NCI-H187 (cell line): ENCODE measurements around the gene DLG2.
A peak's percentile ranks its signal among the peaks of the same experiment; 100 is the strongest.
"Not testable (repeated sequence)": the region's sequence is repeated elsewhere in the genome, so short reads cannot be mapped to it uniquely, and the experiment has no call there.

Experiments
- DNase-seq, 2 experiments: peaks; one replicate each; lab custom pipeline; 2025; lab: John Stamatoyannopoulos, UW

The DLG2 gene

GRCh38 chr11:85643191-85643614 is 16.1 kb upstream of the DLG2 start:
- DNase-seq: no peak

- DNase-seq: no peak
These were observed 7.6 kb upstream of the DLG2 start for GRCh38 chr11:85634747-85635146.

DNA sequence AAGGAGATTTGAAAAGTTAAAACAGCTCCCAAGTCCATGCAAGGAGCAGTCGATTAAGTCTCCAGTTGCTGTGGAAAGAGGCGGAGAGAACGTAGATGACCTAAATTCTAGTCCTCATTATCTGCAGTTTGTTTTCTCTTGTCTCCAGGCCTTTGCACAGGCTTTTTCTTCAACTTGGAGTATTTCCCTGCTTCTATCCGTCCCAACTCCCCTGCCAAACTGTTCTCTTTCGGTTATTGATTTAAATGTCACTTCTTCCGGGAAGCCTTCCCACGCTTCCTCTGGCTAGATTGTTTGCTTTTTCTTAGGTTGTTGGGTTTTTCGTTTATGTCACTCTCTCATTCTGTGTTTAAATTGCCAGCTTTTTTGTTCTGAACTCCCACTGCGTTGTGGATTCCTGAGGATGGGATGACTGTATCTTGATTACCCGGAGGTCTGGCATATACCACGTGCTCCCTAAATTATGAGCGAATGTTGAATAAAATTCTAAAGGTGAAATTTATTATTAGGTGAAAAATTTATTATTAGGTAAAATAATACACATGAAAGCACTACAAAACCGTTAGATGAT is 1.7 kb upstream of the DLG2 start:
- DNase-seq: no peak

DNA sequence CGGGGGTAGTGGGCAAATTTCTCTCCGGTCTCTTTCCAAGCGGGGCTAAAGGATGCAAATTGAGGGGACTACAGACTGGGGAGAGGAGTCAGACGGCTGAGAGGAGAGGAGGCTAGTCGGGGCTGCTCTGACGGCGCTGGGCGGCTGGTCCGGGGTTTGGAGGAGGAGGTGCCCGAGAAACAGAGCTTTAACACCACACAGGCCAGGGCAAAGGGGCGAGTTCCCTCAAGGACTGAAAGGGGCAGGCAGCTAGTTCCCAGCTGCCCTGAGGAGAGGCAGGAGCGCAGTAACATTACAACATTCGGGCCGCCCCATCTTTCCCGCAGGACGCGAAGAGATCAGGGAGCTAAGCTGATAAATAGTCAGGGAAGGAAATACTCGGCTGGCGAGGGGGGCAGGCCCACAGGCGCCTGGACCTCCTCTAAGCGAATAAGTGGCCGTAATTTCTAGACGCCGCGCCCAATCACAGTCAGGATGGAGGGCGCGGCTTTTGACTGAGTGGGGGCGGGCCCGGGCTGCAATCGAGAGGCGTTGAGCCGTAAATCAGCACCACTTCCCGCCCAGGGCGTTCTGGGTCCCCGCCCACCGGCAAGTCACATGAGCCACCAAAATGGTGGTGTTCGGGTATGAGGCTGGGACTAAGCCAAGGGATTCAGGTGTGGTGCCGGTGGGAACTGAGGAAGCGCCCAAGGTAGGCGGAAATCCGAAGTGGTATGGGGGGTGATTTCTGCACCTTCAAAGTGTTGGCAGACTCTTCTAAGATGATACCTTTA is 1.0 kb upstream of the DLG2 start, which contains the start of gene TMEM126B:
Gene TMEM126B (plus strand): TSS at position 596 of the 773 bp plus-strand sequence. CDS start 15 bp downstream, at position 611.
- peak; percentile 86 to 98 for DNase-seq

DNA sequence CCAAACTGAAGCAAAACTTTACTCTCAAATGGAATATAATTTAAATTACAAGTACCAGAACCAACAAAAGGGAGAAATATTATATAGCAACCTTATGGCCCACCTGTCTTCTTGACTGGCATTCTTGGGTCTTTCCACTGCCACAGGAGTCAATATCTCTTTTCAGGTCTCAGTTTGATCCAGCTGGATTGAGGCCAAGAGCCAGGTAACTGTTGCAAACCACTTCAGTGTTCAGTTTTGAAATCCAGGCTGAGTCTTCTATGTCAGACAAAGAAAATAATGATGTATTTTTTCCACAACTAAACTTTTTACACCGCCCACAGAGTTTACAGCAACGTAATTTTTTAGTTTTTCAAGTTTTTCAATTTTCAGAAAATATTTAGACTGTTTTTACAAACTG is 648 bp downstream of the DLG2 start:
- no peak for DNase-seq

DNA sequence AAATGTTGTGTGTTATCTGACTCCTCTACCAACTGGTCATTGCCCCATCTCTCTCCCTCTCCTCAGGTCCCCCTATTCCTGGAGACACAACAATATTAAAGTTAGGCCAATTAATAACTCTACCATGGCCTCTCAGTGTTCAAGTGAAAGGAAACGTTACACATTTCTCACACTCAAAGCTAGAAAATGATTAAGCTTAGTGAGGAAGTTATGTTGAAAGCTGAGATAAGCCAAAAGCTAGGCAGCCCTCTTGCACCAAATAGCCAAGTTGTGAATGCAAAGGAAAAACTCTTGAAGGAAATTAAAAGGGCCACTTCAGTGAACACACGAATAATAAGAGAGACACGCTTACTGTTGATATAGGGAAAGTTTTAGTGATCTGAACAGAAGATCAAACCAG is 6.9 kb downstream of the DLG2 start:
- no peak for DNase-seq

DNA sequence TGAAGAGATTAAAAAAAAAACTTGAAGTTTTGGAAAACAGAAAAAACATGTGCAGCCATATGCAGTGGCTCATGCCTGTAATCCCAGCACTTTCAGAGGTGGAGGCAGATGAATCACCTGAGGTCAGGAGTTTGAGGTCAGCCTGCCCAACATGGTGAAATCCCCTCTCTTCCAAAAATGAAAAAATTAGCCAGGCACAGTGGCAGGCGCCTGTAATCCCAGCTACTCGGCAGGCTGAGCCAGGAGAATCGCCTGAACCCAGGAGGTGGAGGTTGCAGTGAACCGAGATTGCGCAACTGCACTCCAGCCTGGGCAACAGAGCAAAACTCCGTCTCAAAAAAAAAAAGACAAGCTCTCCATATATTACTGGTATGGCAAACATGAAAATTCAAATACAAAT is 7.6 kb downstream of the DLG2 start:
- no peak for DNase-seq

- not testable (repeated sequence) for DNase-seq
These were observed 15.5 kb downstream of the DLG2 start for GRCh38 chr11:85611643-85612042.

DNA sequence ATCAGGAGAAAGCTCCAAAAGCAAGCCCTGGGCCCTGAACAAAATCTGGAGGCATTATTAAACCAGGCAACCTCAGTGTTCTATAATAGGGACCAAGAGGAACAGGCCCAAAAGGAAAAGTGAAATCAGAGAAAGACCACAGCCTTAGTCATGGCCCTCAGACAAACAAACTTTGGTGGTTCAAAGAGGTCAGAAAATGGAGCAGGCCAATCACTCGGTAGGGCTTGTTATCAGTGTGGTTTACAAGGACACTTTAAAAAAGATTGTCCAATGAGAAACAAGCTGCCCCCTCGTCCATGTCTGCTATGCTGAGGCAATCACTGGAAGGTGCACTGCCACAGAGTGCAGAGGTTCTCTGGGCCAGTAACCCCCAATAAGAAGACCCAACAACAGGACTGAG is 17.9 kb downstream of the DLG2 start:
- DNase-seq: not testable (repeated sequence)

GRCh38 chr11:85608621-85609020 is 18.5 kb downstream of the DLG2 start:
- not testable (repeated sequence) for DNase-seq

- DNase-seq: not testable (repeated sequence)
These were observed 20.9 kb downstream of the DLG2 start for GRCh38 chr11:85606237-85606636.

DNA sequence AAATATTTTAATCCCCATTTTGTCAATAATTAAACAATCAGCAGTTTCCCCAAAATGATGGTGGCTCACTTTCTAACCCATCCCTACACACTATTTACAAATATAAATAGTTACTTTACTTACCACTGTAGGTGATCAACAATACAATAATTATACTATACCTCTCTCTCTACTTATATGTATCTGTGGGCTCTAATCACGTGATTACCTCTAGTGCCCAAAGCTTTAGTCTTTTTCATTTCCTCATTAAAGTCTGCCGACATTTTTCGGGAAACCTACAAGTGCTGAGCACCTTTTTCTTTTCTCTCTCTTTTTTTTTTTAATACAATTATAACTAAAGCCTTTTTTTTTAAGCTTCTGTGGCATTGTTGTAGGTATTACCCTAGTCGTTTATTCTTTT is 23.9 kb downstream of the DLG2 start:
- DNase-seq: no peak

GRCh38 chr11:85602526-85603213 is 24.5 kb downstream of the DLG2 start:
- DNase-seq: no peak

DNA sequence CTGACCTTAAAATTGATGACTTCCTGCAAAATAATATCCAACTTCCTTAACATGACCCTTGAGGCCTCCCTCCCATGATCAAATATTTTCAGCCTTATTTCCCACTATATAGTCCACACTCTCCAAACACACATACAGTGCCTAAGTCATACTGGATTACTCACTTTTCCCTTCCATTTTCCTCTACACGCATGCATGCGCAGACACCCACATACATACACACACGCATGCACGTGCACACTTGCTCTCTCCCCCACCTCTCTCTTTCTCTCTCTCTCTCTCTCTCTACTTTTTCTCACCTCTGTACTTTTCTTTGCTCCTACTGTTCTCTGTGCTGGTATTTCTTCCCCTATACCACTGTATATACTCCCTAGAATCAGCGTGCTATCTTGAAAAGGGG is 28.1 kb downstream of the DLG2 start:
- no peak for DNase-seq

- DNase-seq: no peak
These were observed 30.3 kb downstream of the DLG2 start for GRCh38 chr11:85596886-85597285.

DNA sequence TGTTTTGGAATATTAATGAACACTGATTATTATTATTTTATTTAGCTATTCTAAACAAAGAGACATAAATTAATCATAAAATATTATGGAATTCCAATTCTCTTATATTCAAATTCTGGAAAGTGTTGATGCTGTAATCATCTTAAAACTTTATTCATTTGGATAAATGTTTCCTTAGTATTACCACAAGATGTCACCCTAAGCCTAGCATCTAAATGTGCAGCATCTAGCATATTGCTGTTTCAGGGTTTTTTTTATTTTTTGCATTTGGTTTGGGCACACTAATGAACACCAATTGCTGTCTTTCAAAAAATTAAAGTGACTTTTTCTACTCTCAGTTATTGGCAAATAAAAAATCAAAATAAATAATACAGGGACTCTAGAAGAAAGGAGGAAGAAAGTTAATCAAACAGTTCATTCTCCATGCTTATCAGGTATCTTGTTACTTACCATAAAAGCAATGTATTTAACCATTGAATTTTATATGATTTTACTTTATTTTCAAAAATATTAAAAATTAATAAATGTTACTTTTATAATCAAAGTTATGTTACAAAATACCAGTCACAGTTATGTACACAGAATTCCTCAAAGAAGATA is 31.8 kb downstream of the DLG2 start:
- no peak for DNase-seq

DNA sequence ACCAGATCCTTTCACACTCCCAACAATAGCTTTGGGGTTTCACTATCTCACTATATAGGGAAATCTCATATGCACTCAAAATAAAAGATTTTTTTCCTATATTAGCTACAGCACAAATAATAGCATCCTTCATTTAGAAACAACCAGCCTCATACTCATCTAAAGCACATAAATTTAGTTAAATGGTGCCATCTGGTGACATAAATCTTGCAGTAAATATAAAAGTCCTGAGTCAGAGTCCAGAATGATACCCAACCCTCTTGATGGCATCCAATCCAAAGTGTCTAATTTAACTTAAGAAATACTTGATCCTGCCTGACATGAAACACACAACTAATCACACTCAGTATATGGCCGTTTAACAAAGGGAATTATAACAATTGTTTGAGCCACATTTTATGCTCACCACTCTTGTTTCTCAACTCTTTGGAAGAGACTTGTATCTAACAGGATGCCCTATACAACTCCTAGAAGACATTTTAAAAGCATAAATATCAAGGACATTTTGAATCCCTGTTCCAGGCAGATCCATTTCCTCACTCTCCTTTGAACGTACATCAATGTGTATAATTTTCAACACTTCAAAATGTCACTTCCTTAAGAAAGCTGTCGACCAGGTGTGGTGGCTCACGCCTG is 36.2 kb downstream of the DLG2 start:
- DNase-seq: no peak

GRCh38 chr11:85589373-85589772 is 37.8 kb downstream of the DLG2 start:
- DNase-seq: no peak

GRCh38 chr11:85582111-85582510 is 45.0 kb downstream of the DLG2 start:
- no peak for DNase-seq

- DNase-seq: no peak
These were observed 51.8 kb downstream of the DLG2 start for GRCh38 chr11:85575388-85575787.

DNA sequence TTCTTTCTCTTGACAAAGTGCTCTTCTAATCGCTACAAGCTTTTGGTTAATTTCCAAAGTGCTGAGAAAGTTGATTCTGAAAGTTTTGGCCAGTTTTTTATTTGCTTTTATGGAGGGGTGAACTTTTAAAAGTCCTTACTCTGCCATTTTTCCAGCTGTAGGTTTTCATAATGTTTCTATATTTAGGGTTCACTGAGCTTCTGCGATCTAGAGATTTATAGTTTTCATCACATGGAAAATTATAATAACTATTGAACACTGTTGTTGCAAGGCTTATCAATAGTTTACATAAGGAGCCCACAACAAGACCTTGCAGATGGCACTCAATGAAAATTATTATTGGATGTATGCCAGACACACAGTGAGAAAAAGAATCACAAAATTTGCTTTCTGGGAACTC is 55.1 kb downstream of the DLG2 start:
- no peak for DNase-seq

DNA sequence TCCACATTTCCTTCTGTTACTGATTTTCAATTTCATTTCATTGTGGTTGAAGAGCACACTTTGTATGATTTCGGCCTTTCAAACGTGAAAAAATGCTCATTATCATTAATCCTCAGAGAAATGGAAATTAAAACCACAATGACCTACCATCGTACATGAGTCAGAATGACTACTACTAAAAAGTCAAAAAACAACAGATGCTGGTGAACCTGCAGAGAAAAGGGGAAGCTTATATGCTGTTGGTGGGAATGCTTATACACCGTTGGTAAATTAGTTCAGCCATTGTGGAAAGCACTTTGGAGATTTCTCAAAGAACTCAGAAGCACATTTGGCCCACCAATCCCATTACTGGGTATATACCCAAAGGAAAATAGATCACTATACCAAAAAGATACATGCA is 57.6 kb downstream of the DLG2 start:
- DNase-seq: no peak
